ENCODE measurements around the gene SLC2A9.

Gene SLC2A9

GRCh38 chr4:10020871-10021652 is at the start of gene SLC2A9:
SLC2A9 (minus strand) TSS chr4:10021497; CDS start chr4:10021429, 68 bp downstream.
- DNase-seq (ENCODE audit: low spot score): peak; percentile 53

- DNase-seq (ENCODE audit: low spot score): no peak
These were observed 47.9 kb upstream of the SLC2A9 start for GRCh38 chr4:10069075-10069642.

- DNase-seq (ENCODE audit: low spot score): no peak
These were observed 45.7 kb upstream of the SLC2A9 start for GRCh38 chr4:10066670-10067651.

- no peak for DNase-seq (ENCODE audit: low spot score)
These were observed 44.9 kb upstream of the SLC2A9 start for GRCh38 chr4:10066206-10066605.

- DNase-seq (ENCODE audit: low spot score): peak; percentile 93
These were observed 42.4 kb upstream of the SLC2A9 start for GRCh38 chr4:10063544-10064300.

GRCh38 chr4:10061650-10062415 is 40.5 kb upstream of the SLC2A9 start:
- no peak for DNase-seq (ENCODE audit: low spot score)

- DNase-seq (ENCODE audit: low spot score): no peak
These were observed 37.1 kb upstream of the SLC2A9 start for GRCh38 chr4:10058371-10058770.

- DNase-seq (ENCODE audit: low spot score): no peak
These were observed 35.7 kb upstream of the SLC2A9 start for GRCh38 chr4:10057023-10057395.

- DNase-seq (ENCODE audit: low spot score): no peak
These were observed 35.2 kb upstream of the SLC2A9 start for GRCh38 chr4:10056334-10057022.

- DNase-seq (ENCODE audit: low spot score): no peak
These were observed 34.6 kb upstream of the SLC2A9 start for GRCh38 chr4:10055871-10056270.

- DNase-seq (ENCODE audit: low spot score): no peak
These were observed 33.3 kb upstream of the SLC2A9 start for GRCh38 chr4:10054571-10055041.

GRCh38 chr4:10053635-10054453 is 32.5 kb upstream of the SLC2A9 start:
- no peak for DNase-seq (ENCODE audit: low spot score)

GRCh38 chr4:10051517-10052135 is 30.3 kb upstream of the SLC2A9 start:
- DNase-seq (ENCODE audit: low spot score): no peak

- no peak for DNase-seq (ENCODE audit: low spot score)
These were observed 29.4 kb upstream of the SLC2A9 start for GRCh38 chr4:10050721-10051120.

- DNase-seq (ENCODE audit: low spot score): no peak
These were observed 29.0 kb upstream of the SLC2A9 start for GRCh38 chr4:10050261-10050661.

GRCh38 chr4:10048941-10049697 is 27.8 kb upstream of the SLC2A9 start:
- DNase-seq (ENCODE audit: low spot score): no peak

GRCh38 chr4:10047967-10048366 is 26.7 kb upstream of the SLC2A9 start:
- DNase-seq (ENCODE audit: low spot score): no peak

GRCh38 chr4:10046471-10046870 is 25.2 kb upstream of the SLC2A9 start:
- DNase-seq (ENCODE audit: low spot score): no peak

Data from Ammon's horn (tissue), 1 donor.